Endodermal cell (in vitro differentiated cells): Measurements from ENCODE around the gene C14orf119. TPM values are rescaled to one million over a fixed set of nuclear protein-coding genes. Genes with fewer than 3 reads are reported as not detected.

Experiments
- DNase-seq: peaks from one replicate; pipeline ENCODE4 v3.0.0-alpha.2; 2017
- H3K27ac ChIP-seq: 2 replicates; pipeline ENCODE4 v1.5.1; 2013; ENCODE audit warnings: mild to moderate bottlenecking, low read depth, low read length, moderate library complexity
- H3K27me3 ChIP-seq: 2 replicates; pipeline ENCODE4 v1.6.1; 2013; ENCODE audit warnings: mild to moderate bottlenecking, low read length, moderate library complexity; ENCODE audit not compliant: insufficient read depth, control insufficient read depth, poor library complexity, severe bottlenecking
- H3K36me3 ChIP-seq: 2 replicates; pipeline ENCODE4 v1.7.0; 2013; ENCODE audit warnings: mild to moderate bottlenecking, low read length, moderate library complexity; ENCODE audit not compliant: control insufficient read depth, insufficient read depth
- H3K4me1 ChIP-seq: one replicate; pipeline ENCODE4 v1.7.0; 2013; ENCODE audit warnings: low read length; ENCODE audit not compliant: control insufficient read depth, insufficient read depth
- H3K4me3 ChIP-seq: 2 replicates; pipeline ENCODE4 v1.5.1; 2013; ENCODE audit warnings: mild to moderate bottlenecking, low read length, moderate library complexity
- H3K9ac ChIP-seq: 2 replicates; pipeline ENCODE4 v1.6.1; 2013; ENCODE audit warnings: mild to moderate bottlenecking, low read length, moderate library complexity; ENCODE audit not compliant: poor library complexity, severe bottlenecking; ENCODE audit errors: extremely low read depth
- H3K9me3 ChIP-seq: 2 replicates; pipeline ENCODE4 v1.6.1; 2013; ENCODE audit warnings: mild to moderate bottlenecking, low read length, moderate library complexity; ENCODE audit not compliant: control insufficient read depth
- H3K27ac Mint-ChIP-seq: 2 replicates; pipeline ENCODE4 v1.8.0; 2020; ENCODE audit warnings: mixed read lengths
- H3K27me3 Mint-ChIP-seq: 2 replicates; pipeline ENCODE4 v1.8.0; 2021; ENCODE audit warnings: mild to moderate bottlenecking, mixed read lengths; ENCODE audit not compliant: insufficient read depth
- H3K36me3 Mint-ChIP-seq: 2 replicates; pipeline ENCODE4 v1.8.0; 2020; ENCODE audit warnings: low read depth, mixed read lengths
- H3K4me1 Mint-ChIP-seq: 2 replicates; pipeline ENCODE4 v1.8.0; 2020; ENCODE audit warnings: mixed read lengths
- H3K4me3 Mint-ChIP-seq: 2 replicates; pipeline ENCODE4 v1.8.0; 2020; ENCODE audit warnings: mild to moderate bottlenecking, moderate library complexity, mixed read lengths
- H3K9me3 Mint-ChIP-seq: 2 replicates; pipeline ENCODE4 v1.8.0; 2020; ENCODE audit warnings: mild to moderate bottlenecking, mixed read lengths
- WGBS, 2 experiments: methylation state at CpG; one replicate each; pipeline versions ENCODE4 v1.1.5 to v1.1.7; 2013; ENCODE audit warnings: missing lambda C conversion rate in 2 of 2, mixed read lengths in 1 of 2; ENCODE audit not compliant: insufficient coverage in 1 of 2, insufficient read length in 1 of 2; 5-methylcytosine and 5-hydroxymethylcytosine counted together
- total RNA-seq, 2 donors: library from RNA; stranded (reverse); fragmentation: NEBNext Ultra II Directional in 1 of 2; extraction: Animal tissue kit (Norgen Biotek cat#: 25700) in 1 of 2; gene quantifications; 2 replicates in 1 of 2; 3 replicates in 1 of 2; pipeline ENCODE4 v1.2.1, GENCODE V29; 2021
- TF ChIP-seq, protein P1 (sequence below): fragments of 200-600 bp; sonication (generic); conservative IDR thresholded peaks from 2 replicates; pipeline ENCODE4 v1.5.0; 2021; ENCODE audit warnings: antibody characterized with exemption, mild to moderate bottlenecking

The C14orf119 gene
- total RNA-seq, 2 donors from 2014 or later: 76.7 to 82.9 TPM

DNA sequence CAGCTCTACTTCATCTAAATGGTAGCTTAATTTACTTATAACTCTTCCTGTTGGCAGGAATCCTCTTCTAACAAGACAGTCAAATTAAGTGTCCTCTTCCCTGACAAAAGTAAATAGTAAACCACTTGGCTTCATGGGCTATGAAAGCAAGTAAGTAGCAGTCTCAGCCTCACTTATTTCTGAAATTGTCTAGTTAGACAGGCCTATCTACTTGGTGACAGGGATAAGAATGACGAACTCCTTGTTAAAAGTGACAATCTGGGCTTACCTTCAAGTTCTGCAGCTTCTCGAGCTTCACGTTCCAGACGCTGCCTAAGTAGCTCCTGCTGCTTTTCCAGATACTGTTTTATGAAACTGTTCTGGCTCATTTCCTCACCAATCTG, 5.1 kb upstream of the C14orf119 start:
- Mint-ChIP-seq H3K27ac (no peak overlapping the region), H3K27me3 (no peaks in the 10 kb centered on the region), H3K4me1 (peaks cover 25% of the 10 kb centered on the region), H3K4me3 (no peak overlapping the region), H3K36me3 (peaks cover 62% of the 10 kb centered on the region), H3K9me3 (no peaks in the 10 kb centered on the region)
- TF ChIP-seq, protein P1, sequence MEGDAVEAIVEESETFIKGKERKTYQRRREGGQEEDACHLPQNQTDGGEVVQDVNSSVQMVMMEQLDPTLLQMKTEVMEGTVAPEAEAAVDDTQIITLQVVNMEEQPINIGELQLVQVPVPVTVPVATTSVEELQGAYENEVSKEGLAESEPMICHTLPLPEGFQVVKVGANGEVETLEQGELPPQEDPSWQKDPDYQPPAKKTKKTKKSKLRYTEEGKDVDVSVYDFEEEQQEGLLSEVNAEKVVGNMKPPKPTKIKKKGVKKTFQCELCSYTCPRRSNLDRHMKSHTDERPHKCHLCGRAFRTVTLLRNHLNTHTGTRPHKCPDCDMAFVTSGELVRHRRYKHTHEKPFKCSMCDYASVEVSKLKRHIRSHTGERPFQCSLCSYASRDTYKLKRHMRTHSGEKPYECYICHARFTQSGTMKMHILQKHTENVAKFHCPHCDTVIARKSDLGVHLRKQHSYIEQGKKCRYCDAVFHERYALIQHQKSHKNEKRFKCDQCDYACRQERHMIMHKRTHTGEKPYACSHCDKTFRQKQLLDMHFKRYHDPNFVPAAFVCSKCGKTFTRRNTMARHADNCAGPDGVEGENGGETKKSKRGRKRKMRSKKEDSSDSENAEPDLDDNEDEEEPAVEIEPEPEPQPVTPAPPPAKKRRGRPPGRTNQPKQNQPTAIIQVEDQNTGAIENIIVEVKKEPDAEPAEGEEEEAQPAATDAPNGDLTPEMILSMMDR: no peak
- DNase-seq: no peak
- Histone ChIP-seq H3K9me3 (no peaks in the 10 kb centered on the region), H3K4me3 (no peak overlapping the region), H3K27ac (no peak overlapping the region), H3K27me3 (no peaks in the 10 kb centered on the region), H3K9ac (no peak overlapping the region), H3K36me3 (peaks cover 84% of the 10 kb centered on the region), H3K4me1 (no peaks in the 10 kb centered on the region)
- 96 to 97% methylated on average over 4 of the region's 4 CpGs for WGBS, 2 experiments

DNA sequence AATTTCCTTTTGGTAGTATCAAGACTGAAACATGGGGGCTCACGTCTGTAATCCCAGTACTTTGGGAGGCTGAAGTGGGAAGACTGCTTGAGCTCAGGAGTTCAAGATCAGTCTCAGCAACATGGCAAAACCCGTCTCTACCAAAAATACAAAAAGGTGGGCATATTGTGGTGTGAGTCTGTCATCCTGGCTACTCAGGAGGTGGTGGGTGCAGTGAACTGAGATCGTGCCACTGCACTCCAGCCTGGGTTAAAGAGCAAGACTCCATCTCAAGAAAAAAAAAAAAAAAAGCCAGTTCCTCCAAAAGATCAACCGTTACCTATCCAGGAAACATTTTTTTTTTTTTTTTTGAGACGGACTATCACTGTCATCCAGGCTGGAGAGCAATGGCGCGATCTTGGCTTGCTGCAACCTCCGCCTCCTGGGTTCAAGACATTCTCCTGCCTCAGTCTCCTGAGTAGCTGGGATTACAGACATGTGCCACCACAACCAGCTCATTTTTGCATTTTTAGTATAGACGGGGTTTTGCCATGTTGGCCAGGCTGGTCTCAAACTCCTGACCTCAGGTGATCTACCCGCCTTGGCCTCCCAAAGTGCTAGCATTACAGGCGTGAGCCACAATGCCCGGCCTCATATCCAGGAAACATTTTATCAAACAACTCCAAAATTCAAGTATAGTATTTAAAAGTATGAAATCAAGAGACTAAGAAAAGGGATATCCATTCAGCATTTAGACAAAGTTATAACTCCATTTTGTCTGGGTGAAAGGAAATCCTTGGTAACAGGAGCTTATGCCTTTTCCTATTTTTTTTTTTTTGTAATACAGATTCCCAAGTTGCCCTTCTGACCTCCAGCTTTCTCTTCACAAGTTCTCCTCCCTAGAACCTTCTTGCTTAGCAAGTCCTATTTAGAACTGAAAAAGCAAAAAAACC, 3.7 kb upstream of the C14orf119 start:
- Mint-ChIP-seq H3K4me3 (no peak overlapping the region), H3K27ac (no peak overlapping the region), H3K9me3 (no peaks in the 10 kb centered on the region), H3K4me1 (peaks cover 18% of the 10 kb centered on the region), H3K27me3 (no peaks in the 10 kb centered on the region), H3K36me3 (peaks cover 53% of the 10 kb centered on the region)
- H3K27me3 ChIP-seq: no peaks in the 10 kb centered on the region
- peaks cover 72% of the 10 kb centered on the region for H3K36me3 ChIP-seq
- H3K4me3 ChIP-seq: no peak overlapping the region
- H3K4me1 ChIP-seq: no peaks in the 10 kb centered on the region
- 83 to 94% methylated on average over 5 to 11 of the region's 12 CpGs for WGBS, 2 experiments
- TF ChIP-seq, protein P1: no peak
- no peak overlapping the region for H3K9ac ChIP-seq
- H3K27ac ChIP-seq: no peak overlapping the region
- no peaks in the 10 kb centered on the region for H3K9me3 ChIP-seq
- DNase-seq: no peak

DNA sequence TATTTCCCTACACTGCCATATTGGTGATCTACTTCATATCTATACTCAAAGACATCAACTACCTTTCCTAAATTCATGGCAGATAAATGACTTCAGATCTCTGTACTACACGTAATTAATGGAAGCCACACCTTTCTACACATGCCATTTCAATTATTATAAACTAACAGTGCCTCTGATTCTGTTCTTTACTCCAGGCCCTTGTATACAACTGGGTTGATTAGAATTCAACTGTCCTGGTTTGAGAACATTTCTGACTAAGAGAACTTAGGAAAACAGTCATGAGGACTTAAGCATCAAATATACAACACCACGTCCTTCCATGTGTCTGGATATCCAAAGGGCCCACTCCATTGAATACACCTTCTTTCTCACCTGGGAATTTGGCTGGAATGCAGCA, 2.2 kb upstream of the C14orf119 start:
- Mint-ChIP-seq H3K27me3 (no peaks in the 10 kb centered on the region), H3K4me1 (peaks cover 24% of the 10 kb centered on the region), H3K9me3 (no peaks in the 10 kb centered on the region), H3K36me3 (peaks cover 53% of the 10 kb centered on the region), H3K4me3 (no peak overlapping the region), H3K27ac (no peak overlapping the region)
- 88% methylated on average over 2 of the region's 2 CpGs; no CpG with 5 or more reads in 1 of the 2 experiments for WGBS, 2 experiments
- no peaks in the 10 kb centered on the region for H3K9me3 ChIP-seq
- TF ChIP-seq, protein P1: no peak
- peak overlapping the region; percentile 93 for H3K9ac ChIP-seq
- peaks cover 3% of the 10 kb centered on the region for H3K4me1 ChIP-seq
- H3K4me3 ChIP-seq: peak overlapping the region; percentile 94
- no peaks in the 10 kb centered on the region for H3K27me3 ChIP-seq
- H3K27ac ChIP-seq: no peak overlapping the region
- DNase-seq: no peak
- peaks cover 72% of the 10 kb centered on the region for H3K36me3 ChIP-seq
